IMR-90 (cell line): ENCODE measurements around the gene PKIG. TPM values are rescaled to one million over a fixed set of nuclear protein-coding genes. Genes with fewer than 3 reads are reported as not detected.

Experiments
- ATAC-seq: fragments of 200-7000 bp; cut with Tn5 transposase; 2 replicates; pipeline ENCODE4 v1.9.1; 2020; ENCODE audit warnings: low read depth, mild to moderate bottlenecking, moderate library complexity
- BruUV-seq: library from RNA; stranded (reverse); fragments of 400-500 nt; replicated peaks from 2 replicates; lab custom pipeline; 2021; lab: Mats Ljungman, UMichigan
- CTCF ChIA-PET: fragments of 300-600 bp; formaldehyde crosslinking; extraction: SDS; loops from one replicate; lab custom pipeline; 2021; ENCODE audit warnings: antibody characterized with exemption; lab: Yijun Ruan, JAX
- POLR2A ChIA-PET: fragments of 300-600 bp; sonication (Branson Sonifier 250); formaldehyde crosslinking; loops from one replicate; lab custom pipeline; 2022; ENCODE audit warnings: antibody characterized with exemption; ENCODE audit not compliant: unreplicated experiment; lab: Charles Lee
- DNase-seq: peaks from one replicate; pipeline ENCODE4 v3.0.0; 2013
- H2AFZ ChIP-seq: replicated peaks from 2 replicates; pipeline ENCODE3; 2013; ENCODE audit warnings: low read length, mild to moderate bottlenecking; ENCODE audit not compliant: poor library complexity
- H2AK5ac ChIP-seq: 2 replicates; pipeline ENCODE4 v1.6.1; 2013; ENCODE audit warnings: low read depth, low read length, inconsistent platforms
- H2AK9ac ChIP-seq: replicated peaks from 2 replicates; pipeline ENCODE3; 2013; ENCODE audit warnings: mild to moderate bottlenecking, low read depth, low read length, moderate library complexity; ENCODE audit not compliant: poor library complexity
- H2BK120ac ChIP-seq: 2 replicates; pipeline ENCODE4 v1.6.1; 2013; ENCODE audit warnings: low read depth, low read length, inconsistent platforms
- H2BK15ac ChIP-seq: 3 replicates; pipeline ENCODE4 v1.6.1; 2013; ENCODE audit warnings: low read depth, low read length, inconsistent platforms
- H2BK20ac ChIP-seq: 2 replicates; pipeline ENCODE4 v1.6.1; 2013; ENCODE audit warnings: low read depth, mild to moderate bottlenecking, inconsistent platforms, low read length, moderate library complexity
- H2BK5ac ChIP-seq: 2 replicates; pipeline ENCODE4 v1.6.1; 2013; ENCODE audit warnings: mild to moderate bottlenecking, low read depth, low read length, inconsistent platforms; ENCODE audit not compliant: poor library complexity, severe bottlenecking
- H3K14ac ChIP-seq: replicated peaks from 2 replicates; pipeline ENCODE4 v1.6.1; 2013; ENCODE audit warnings: low read depth, low read length, inconsistent platforms
- H3K18ac ChIP-seq: 2 replicates; pipeline ENCODE4 v1.6.1; 2013; ENCODE audit warnings: low read depth, low read length, control low read depth
- H3K23ac ChIP-seq: 2 replicates; pipeline ENCODE4 v1.6.1; 2013; ENCODE audit warnings: low read depth, low read length, inconsistent platforms
- H3K27ac ChIP-seq: 2 replicates; pipeline ENCODE4 v1.5.1; 2013; ENCODE audit warnings: mild to moderate bottlenecking, control low read depth, low read length; ENCODE audit not compliant: insufficient read depth
- H3K27me3 ChIP-seq: 2 replicates; pipeline ENCODE4 v1.6.1; 2013; ENCODE audit warnings: low read length; ENCODE audit not compliant: control insufficient read depth, insufficient read depth
- H3K36me3 ChIP-seq: 2 replicates; pipeline ENCODE4 v1.6.1; 2013; ENCODE audit warnings: low read length, mixed read lengths; ENCODE audit not compliant: control insufficient read depth, insufficient read depth
- H3K4ac ChIP-seq: 2 replicates; pipeline ENCODE4 v1.6.1; 2013; ENCODE audit warnings: low read depth, low read length, inconsistent platforms
- H3K4me1 ChIP-seq: 2 replicates; pipeline ENCODE4 v1.6.1; 2013; ENCODE audit warnings: low read length, mixed read lengths; ENCODE audit not compliant: control insufficient read depth, insufficient read depth
- H3K4me2 ChIP-seq: 2 replicates; pipeline ENCODE4 v1.6.1; 2013; ENCODE audit warnings: low read depth, mild to moderate bottlenecking, control low read depth, low read length, moderate library complexity
- H3K4me3 ChIP-seq: 2 replicates; pipeline ENCODE4 v1.5.1; 2013; ENCODE audit warnings: low read depth, mild to moderate bottlenecking, control low read depth, low read length, moderate library complexity; ENCODE audit not compliant: insufficient read depth
- H3K56ac ChIP-seq: 2 replicates; pipeline ENCODE4 v1.6.1; 2013; ENCODE audit warnings: low read length, inconsistent platforms; ENCODE audit not compliant: insufficient read depth; ENCODE audit errors: extremely low read depth
- H3K79me1 ChIP-seq, 2 experiments: 2 replicates each; pipeline ENCODE4 v1.6.1; 2013; ENCODE audit warnings: low read length in 2 of 2, inconsistent platforms in 1 of 2, low read depth in 1 of 2
- H3K9ac ChIP-seq: 2 replicates; pipeline ENCODE4 v1.6.1; 2013; ENCODE audit warnings: low read depth, low read length, control low read depth
- H3K9me1 ChIP-seq: 2 replicates; pipeline ENCODE4 v1.6.1; 2013; ENCODE audit warnings: low read length, inconsistent platforms; ENCODE audit not compliant: insufficient read depth
- H3K9me3 ChIP-seq: 2 replicates; pipeline ENCODE4 v1.6.1; 2013; ENCODE audit warnings: low read length; ENCODE audit not compliant: control insufficient read depth, insufficient read depth
- H4K20me1 ChIP-seq: 2 replicates; pipeline ENCODE4 v1.6.1; 2013; ENCODE audit warnings: low read length, inconsistent platforms; ENCODE audit not compliant: insufficient read depth
- H4K5ac ChIP-seq: 2 replicates; pipeline ENCODE4 v1.6.1; 2013; ENCODE audit warnings: mild to moderate bottlenecking, low read depth, low read length, control low read depth
- H4K8ac ChIP-seq, 2 experiments: 2 replicates each; pipeline ENCODE4 v1.6.1; 2013; ENCODE audit warnings: low read depth in 2 of 2, low read length in 2 of 2, control low read depth in 1 of 2, inconsistent platforms in 1 of 2
- H4K91ac ChIP-seq: 2 replicates; pipeline ENCODE4 v1.6.1; 2013; ENCODE audit warnings: low read depth, low read length, inconsistent platforms; ENCODE audit not compliant: insufficient read depth
- BHLHE40 ChIP-seq: fragments of 150-350 bp; IDR thresholded peaks from 2 replicates; pipeline ENCODE4 v1.6.1; 2016; ENCODE audit warnings: mild to moderate bottlenecking, low read depth, low read length
- CEBPB ChIP-seq: IDR thresholded peaks from 2 replicates; pipeline ENCODE4 v1.6.1; 2012; ENCODE audit warnings: low read depth, low read length, improper control_type of control experiment
- FOS ChIP-seq: fragments of 150-350 bp; IDR thresholded peaks from 2 replicates; pipeline ENCODE4 v1.6.1; 2016; ENCODE audit warnings: low read depth, low read length
- MAFK ChIP-seq: IDR thresholded peaks from 2 replicates; pipeline ENCODE4 v1.6.1; 2012; ENCODE audit warnings: low read depth, low read length, improper control_type of control experiment
- NFE2L2 ChIP-seq: fragments of 150-350 bp; IDR thresholded peaks from 2 replicates; pipeline ENCODE4 v1.6.1; 2016; ENCODE audit warnings: low read depth, mild to moderate bottlenecking, low read length
- POLR2A ChIP-seq: IDR thresholded peaks from 2 replicates; pipeline ENCODE4 v1.6.1; 2012; ENCODE audit warnings: mild to moderate bottlenecking, low read depth, low read length
- RCOR1 ChIP-seq: IDR thresholded peaks from 2 replicates; pipeline ENCODE4 v1.6.1; 2012; ENCODE audit warnings: mild to moderate bottlenecking, low read length, improper control_type of control experiment; ENCODE audit not compliant: insufficient replicate concordance
- RFX5 ChIP-seq: IDR thresholded peaks from 2 replicates; pipeline ENCODE4 v1.8.0; 2012; ENCODE audit warnings: low read depth, mild to moderate bottlenecking, low read length, moderate library complexity
- WGBS, 2 experiments: methylation state at CpG; one replicate each; pipeline versions ENCODE4 v1.1.5 to v1.1.7; 2013; ENCODE audit warnings: missing lambda C conversion rate in 2 of 2; ENCODE audit not compliant: insufficient read length in 1 of 2; ENCODE audit errors: extremely low coverage in 2 of 2; 5-methylcytosine and 5-hydroxymethylcytosine counted together
- dilution Hi-C: fragments of 300-500 bp; cut with HindIII; formaldehyde crosslinking; loops from one replicate; pipeline ENCODE4 v1.14.3; 2018; ENCODE audit warnings: low sequenced_read_pairs; ENCODE audit not compliant: unreplicated experiment
- in situ Hi-C: fragments of 300-500 bp; cut with MboI; formaldehyde crosslinking; loops from 3 replicates; pipeline ENCODE4 v1.14.3; 2019; ENCODE audit warnings: low sequenced_read_pairs, inconsistent platforms, mixed read lengths
- intact Hi-C: fragments of 100-400 bp; cut with micrococcal nuclease; formaldehyde crosslinking; loops from 2 replicates; pipeline ENCODE4 v1.10.0; 2022
- polyA plus RNA-seq, 3 experiments: library from polyadenylated mRNA; depleted of rRNA; stranded (reverse); fragments of >200 nt; gene quantifications; 2 replicates each; pipeline ENCODE4 v1.2.3, GENCODE V29; 2012; ENCODE audit warnings: low replicate concordance in 1 of 3
- total RNA-seq: library from RNA; depleted of rRNA; stranded (reverse); fragments of >200 nt; gene quantifications from 2 replicates; pipeline ENCODE4 v1.2.3, GENCODE V29; 2012
- TF ChIP-seq, protein P1 (sequence below): conservative IDR thresholded peaks from 2 replicates; pipeline ENCODE4 v1.5.1; 2012; ENCODE audit warnings: mild to moderate bottlenecking, low read depth, low read length, improper control_type of control experiment
- TF ChIP-seq, protein P2 (sequence below): fragments of 150-350 bp; IDR thresholded peaks from 2 replicates; pipeline ENCODE4 v1.6.1; 2017; ENCODE audit warnings: mild to moderate bottlenecking, antibody characterized with exemption, low read length, low read depth

PKIG gene
- total and polyA plus RNA-seq, 2 of the 4 experiments (the other 2 are of a cell fraction) = 78.3 to 89.6 TPM

DNA sequence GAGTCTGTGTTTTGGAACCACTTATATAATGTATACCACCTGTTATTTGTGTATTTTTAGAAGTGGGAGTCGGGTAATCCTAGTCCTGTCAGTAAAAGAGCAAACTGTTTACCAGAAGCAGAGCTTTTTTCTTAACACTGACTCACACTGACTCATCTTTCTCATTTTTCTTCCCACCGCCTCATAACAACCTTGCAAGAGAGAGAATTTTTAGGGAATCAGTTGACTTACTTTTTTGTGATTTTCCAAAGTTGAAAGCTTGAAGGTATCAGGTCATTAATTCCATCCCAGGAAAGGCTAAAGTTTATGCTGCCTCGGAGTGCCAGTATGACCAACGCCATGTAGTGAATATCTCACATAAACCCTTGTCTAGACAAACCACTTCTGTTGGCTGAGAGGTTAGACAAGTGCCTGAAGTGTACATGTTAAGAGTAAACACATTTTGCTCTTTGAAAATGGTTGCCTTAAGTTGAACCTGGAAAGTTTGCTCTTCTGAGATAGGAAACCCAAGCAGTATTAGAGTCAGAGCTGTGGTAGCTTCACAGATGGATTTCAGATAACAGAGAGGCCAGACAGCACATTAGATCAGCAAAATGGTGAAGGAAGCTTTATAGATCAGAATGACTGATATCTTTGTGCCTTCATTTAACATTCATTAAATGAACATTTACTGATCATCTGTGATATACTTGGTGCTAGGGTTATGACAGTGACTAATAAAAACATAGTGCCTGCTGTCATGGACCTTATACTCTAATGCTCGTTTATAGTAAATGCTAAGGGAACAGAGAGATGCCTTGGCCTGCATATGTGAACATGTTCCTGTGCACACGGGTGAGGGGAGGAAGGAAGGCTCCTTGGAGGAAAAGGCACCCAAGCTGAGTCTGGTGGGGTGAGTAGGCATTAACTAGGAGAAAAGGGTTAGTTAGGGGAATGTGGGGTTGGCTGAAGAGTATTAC, 29.1 kb upstream of the PKIG start:
- dilution Hi-C loops (no loop called here), in situ Hi-C loops (no loop called here), intact Hi-C loops (loop anchor here (2.0 kb wide), 1 partner anchor 20 kb away; no protein-coding TSS in a partner anchor)
- Histone ChIP-seq H2BK120ac (peak overlapping the region; percentile 64), H3K27me3 (no peaks in the 10 kb centered on the region), H3K79me1 (peaks cover 7 to 19% of the 10 kb centered on the region in 2 experiments; a peak in 3 of 4 replicates), H3K18ac (peak overlapping the region; percentile 59; the same call in 1 of the 2 replicates), H3K9me1 (peaks cover 6% of the 10 kb centered on the region), H3K9ac (no peak overlapping the region), H2AK5ac (peak overlapping the region; percentile 96), H2AK9ac (peak overlapping the region; percentile 20), H4K8ac (peak overlapping the region in 1 of 2 experiments; percentile 74; a peak in 1 of 4 replicates), H3K56ac (no peak overlapping the region; the same call in 1 of the 2 replicates), H4K5ac (peak overlapping the region; percentile 17; the same call in 1 of the 2 replicates), H3K36me3 (no peaks in the 10 kb centered on the region), H3K9me3 (no peaks in the 10 kb centered on the region), H3K4me3 (no peak overlapping the region), H3K4me1 (peaks cover 15% of the 10 kb centered on the region), H2BK15ac (peak overlapping the region; percentile 62; the same call in 2 of the 3 replicates), H3K4ac (peak overlapping the region; percentile 85), H3K27ac (peak overlapping the region; percentile 19; the same call in 1 of the 2 replicates), H2AFZ (no peak overlapping the region), H3K14ac (peak overlapping the region; percentile 84), H4K91ac (peak overlapping the region; percentile 34; the same call in 1 of the 2 replicates), H3K23ac (peak overlapping the region; percentile 11; the same call in 1 of the 2 replicates), H2BK20ac (peak overlapping the region; percentile 80), H2BK5ac (peak overlapping the region; percentile 76), H4K20me1 (peaks cover 7% of the 10 kb centered on the region; the same call in 1 of the 2 replicates), H3K4me2 (peak overlapping the region; percentile 85)
- ChIA-PET CTCF (interaction anchor here (0.5 to 1.1 kb wide), 3 partner anchors 8 to 51 kb away, joined by 3 to 4 read pairs (median 4); no protein-coding TSS in a partner anchor), POLR2A (interaction anchor here (0.6 kb wide), 1 partner anchor 15 kb away, joined by 3 read pairs; no protein-coding TSS in a partner anchor)
- TF ChIP-seq, protein P1, sequence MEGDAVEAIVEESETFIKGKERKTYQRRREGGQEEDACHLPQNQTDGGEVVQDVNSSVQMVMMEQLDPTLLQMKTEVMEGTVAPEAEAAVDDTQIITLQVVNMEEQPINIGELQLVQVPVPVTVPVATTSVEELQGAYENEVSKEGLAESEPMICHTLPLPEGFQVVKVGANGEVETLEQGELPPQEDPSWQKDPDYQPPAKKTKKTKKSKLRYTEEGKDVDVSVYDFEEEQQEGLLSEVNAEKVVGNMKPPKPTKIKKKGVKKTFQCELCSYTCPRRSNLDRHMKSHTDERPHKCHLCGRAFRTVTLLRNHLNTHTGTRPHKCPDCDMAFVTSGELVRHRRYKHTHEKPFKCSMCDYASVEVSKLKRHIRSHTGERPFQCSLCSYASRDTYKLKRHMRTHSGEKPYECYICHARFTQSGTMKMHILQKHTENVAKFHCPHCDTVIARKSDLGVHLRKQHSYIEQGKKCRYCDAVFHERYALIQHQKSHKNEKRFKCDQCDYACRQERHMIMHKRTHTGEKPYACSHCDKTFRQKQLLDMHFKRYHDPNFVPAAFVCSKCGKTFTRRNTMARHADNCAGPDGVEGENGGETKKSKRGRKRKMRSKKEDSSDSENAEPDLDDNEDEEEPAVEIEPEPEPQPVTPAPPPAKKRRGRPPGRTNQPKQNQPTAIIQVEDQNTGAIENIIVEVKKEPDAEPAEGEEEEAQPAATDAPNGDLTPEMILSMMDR = no peak
- TF ChIP-seq, protein P2, sequence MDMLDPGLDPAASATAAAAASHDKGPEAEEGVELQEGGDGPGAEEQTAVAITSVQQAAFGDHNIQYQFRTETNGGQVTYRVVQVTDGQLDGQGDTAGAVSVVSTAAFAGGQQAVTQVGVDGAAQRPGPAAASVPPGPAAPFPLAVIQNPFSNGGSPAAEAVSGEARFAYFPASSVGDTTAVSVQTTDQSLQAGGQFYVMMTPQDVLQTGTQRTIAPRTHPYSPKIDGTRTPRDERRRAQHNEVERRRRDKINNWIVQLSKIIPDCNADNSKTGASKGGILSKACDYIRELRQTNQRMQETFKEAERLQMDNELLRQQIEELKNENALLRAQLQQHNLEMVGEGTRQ = no peak
- TF ChIP-seq POLR2A = no peak
- peak; percentile 44 for TF ChIP-seq NFE2L2
- peak; percentile 13; the same call in 1 of the 2 replicates for TF ChIP-seq BHLHE40
- peak; percentile 97 for TF ChIP-seq FOS
- TF ChIP-seq RCOR1 = peak; percentile 74
- peak; percentile 44 for TF ChIP-seq RFX5
- 0 out of 2 replicates have a peak, but pooled peaks have one; percentile 17 for TF ChIP-seq MAFK
- TF ChIP-seq CEBPB = 0 out of 2 replicates have a peak, but pooled peaks have one; percentile 15
- no TSS peak for BruUV-seq
- DNase-seq (peak; percentile 94), ATAC-seq (peak; percentile 79)
- WGBS, 2 experiments = 33% methylated on average over 1 of the region's 6 CpGs; no CpG with 5 or more reads in 1 of the 2 experiments
